Astrocyte (in vitro differentiated cells and primary cell): Measurements from ENCODE around the gene NACC1. TPM values are rescaled to one million over a fixed set of nuclear protein-coding genes. Genes with fewer than 3 reads are reported as not detected.

Source experiments
- DNase-seq: peaks from one replicate; pipeline ENCODE4 v3.0.0-alpha.2; 2010; ENCODE audit warnings: low read depth
- FAIRE-seq: peaks from 2 replicates; lab custom pipeline; 2011; peaks lifted over from hg19 to GRCh38; lab: Jason Lieb, UNC
- H2AFZ ChIP-seq: 2 replicates; pipeline ENCODE4 v1.6.0; 2012; ENCODE audit warnings: low read depth, low read length, inconsistent platforms
- H3K27ac ChIP-seq: 2 replicates; pipeline ENCODE4 v1.5.1; 2011; ENCODE audit warnings: low read depth, low read length, inconsistent platforms
- H3K27me3 ChIP-seq: 2 replicates; pipeline ENCODE4 v1.6.0; 2011; ENCODE audit warnings: low read length, inconsistent platforms; ENCODE audit not compliant: insufficient read depth
- H3K36me3 ChIP-seq: 2 replicates; pipeline ENCODE4 v1.5.1; 2011; ENCODE audit warnings: low read length, inconsistent platforms; ENCODE audit not compliant: insufficient read depth
- H3K4me1 ChIP-seq: 2 replicates; pipeline ENCODE4 v1.5.1; 2011; ENCODE audit warnings: low read length, inconsistent platforms; ENCODE audit not compliant: insufficient read depth
- H3K4me2 ChIP-seq: 2 replicates; pipeline ENCODE4 v1.6.0; 2012; ENCODE audit warnings: low read length, inconsistent platforms
- H3K4me3 ChIP-seq: 2 replicates; pipeline ENCODE4 v1.5.1; 2011; ENCODE audit warnings: low read depth, mild to moderate bottlenecking, low read length, inconsistent platforms; ENCODE audit not compliant: insufficient read depth
- H3K79me2 ChIP-seq: 2 replicates; pipeline ENCODE4 v1.6.0; 2012; ENCODE audit warnings: mild to moderate bottlenecking, low read length, inconsistent platforms; ENCODE audit not compliant: insufficient read depth
- H3K9ac ChIP-seq: 2 replicates; pipeline ENCODE4 v1.6.0; 2012; ENCODE audit warnings: mild to moderate bottlenecking, low read length, inconsistent platforms
- H3K9me3 ChIP-seq: 2 replicates; pipeline ENCODE4 v1.5.1; 2012; ENCODE audit warnings: low read depth, mild to moderate bottlenecking, low read length, inconsistent platforms; ENCODE audit not compliant: insufficient read depth
- H4K20me1 ChIP-seq: 2 replicates; pipeline ENCODE4 v1.6.0; 2012; ENCODE audit warnings: low read length, inconsistent platforms; ENCODE audit not compliant: insufficient read depth
- H3K27ac Mint-ChIP-seq: one replicate; pipeline ENCODE4 v1.8.0; 2021; ENCODE audit warnings: mild to moderate bottlenecking, mixed read lengths; ENCODE audit not compliant: unreplicated experiment
- H3K27me3 Mint-ChIP-seq: one replicate; pipeline ENCODE4 v1.8.0; 2021; ENCODE audit warnings: low read depth, mixed read lengths; ENCODE audit not compliant: unreplicated experiment
- H3K36me3 Mint-ChIP-seq: one replicate; pipeline ENCODE4 v1.8.0; 2021; ENCODE audit warnings: low read depth, mixed read lengths; ENCODE audit not compliant: unreplicated experiment
- H3K4me1 Mint-ChIP-seq: one replicate; pipeline ENCODE4 v1.8.0; 2021; ENCODE audit warnings: low read depth, mixed read lengths; ENCODE audit not compliant: unreplicated experiment
- H3K4me3 Mint-ChIP-seq: one replicate; pipeline ENCODE4 v1.8.0; 2021; ENCODE audit warnings: mild to moderate bottlenecking, moderate library complexity, mixed read lengths; ENCODE audit not compliant: unreplicated experiment
- H3K9me3 Mint-ChIP-seq: one replicate; pipeline ENCODE4 v1.8.0; 2021; ENCODE audit warnings: mild to moderate bottlenecking, mixed read lengths; ENCODE audit not compliant: unreplicated experiment
- CTCF ChIP-seq: IDR thresholded peaks from 2 replicates; pipeline ENCODE4 v1.5.1; 2011; ENCODE audit warnings: low read depth, mild to moderate bottlenecking, inconsistent platforms, low read length, moderate library complexity; ENCODE audit not compliant: insufficient read depth
- EZH2 ChIP-seq: IDR thresholded peaks from 2 replicates; pipeline ENCODE4 v1.6.1; 2012; ENCODE audit warnings: mild to moderate bottlenecking, low read length, inconsistent platforms; ENCODE audit not compliant: insufficient read depth
- total RNA-seq: library from RNA; stranded (reverse); gene quantifications from 2 replicates; pipeline ENCODE4 v1.2.1, GENCODE V29; 2021

NACC1 gene
- total RNA-seq, 1 donor from 2014 or later = 104 TPM

GRCh38 chr19:13099073-13099999 is 18.7 kb upstream of the NACC1 start:
- Histone ChIP-seq H3K4me2 (peak overlapping the region; percentile 8), H3K27ac (no peak overlapping the region), H3K9ac (no peak overlapping the region), H3K79me2 (no peaks in the 10 kb centered on the region), H3K36me3 (no peaks in the 10 kb centered on the region), H3K4me3 (no peak overlapping the region), H4K20me1 (peaks cover 6% of the 10 kb centered on the region), H2AFZ (no peak overlapping the region), H3K27me3 (no peaks in the 10 kb centered on the region), H3K4me1 (peaks cover 6% of the 10 kb centered on the region), H3K9me3 (no peaks in the 10 kb centered on the region)
- Mint-ChIP-seq H3K4me1 (peaks cover 5% of the 10 kb centered on the region), H3K27ac (peak overlapping the region; percentile 47), H3K9me3 (peaks cover 10% of the 10 kb centered on the region), H3K36me3 (peaks cover 5% of the 10 kb centered on the region), H3K4me3 (no peak overlapping the region), H3K27me3 (peaks cover 34% of the 10 kb centered on the region)
- no peak for TF ChIP-seq CTCF
- TF ChIP-seq EZH2 = no peak
- FAIRE-seq = no peak
- no peak for DNase-seq

GRCh38 chr19:13100031-13100588 is 18.0 kb upstream of the NACC1 start:
- FAIRE-seq = no peak
- no peak for TF ChIP-seq EZH2
- TF ChIP-seq CTCF = no peak
- Mint-ChIP-seq H3K4me1 (peaks cover 3% of the 10 kb centered on the region), H3K4me3 (no peak overlapping the region), H3K36me3 (peaks cover 7% of the 10 kb centered on the region), H3K9me3 (peaks cover 10% of the 10 kb centered on the region), H3K27ac (peak overlapping the region; percentile 47), H3K27me3 (peaks cover 28% of the 10 kb centered on the region)
- H3K79me2 ChIP-seq = no peaks in the 10 kb centered on the region
- H3K27ac ChIP-seq = no peak overlapping the region
- H3K4me1 ChIP-seq = peaks cover 5% of the 10 kb centered on the region
- H3K9ac ChIP-seq = no peak overlapping the region
- H3K4me3 ChIP-seq = no peak overlapping the region
- H2AFZ ChIP-seq = no peak overlapping the region
- H3K9me3 ChIP-seq = no peaks in the 10 kb centered on the region
- H3K27me3 ChIP-seq = no peaks in the 10 kb centered on the region
- H3K4me2 ChIP-seq = no peak overlapping the region
- peaks cover 6% of the 10 kb centered on the region for H4K20me1 ChIP-seq
- H3K36me3 ChIP-seq = no peaks in the 10 kb centered on the region
- no peak for DNase-seq
